ENCODE measurements around the gene NPSR1. TPM values are rescaled to one million over a fixed set of nuclear protein-coding genes. Genes with fewer than 3 reads are reported as not detected.
"Not testable (repeated sequence)": the region's sequence is repeated elsewhere in the genome, so short reads cannot be mapped to it uniquely, and the experiment has no call there.

The NPSR1 gene
- total and polyA plus RNA-seq, 8 donors: not detected

DNA sequence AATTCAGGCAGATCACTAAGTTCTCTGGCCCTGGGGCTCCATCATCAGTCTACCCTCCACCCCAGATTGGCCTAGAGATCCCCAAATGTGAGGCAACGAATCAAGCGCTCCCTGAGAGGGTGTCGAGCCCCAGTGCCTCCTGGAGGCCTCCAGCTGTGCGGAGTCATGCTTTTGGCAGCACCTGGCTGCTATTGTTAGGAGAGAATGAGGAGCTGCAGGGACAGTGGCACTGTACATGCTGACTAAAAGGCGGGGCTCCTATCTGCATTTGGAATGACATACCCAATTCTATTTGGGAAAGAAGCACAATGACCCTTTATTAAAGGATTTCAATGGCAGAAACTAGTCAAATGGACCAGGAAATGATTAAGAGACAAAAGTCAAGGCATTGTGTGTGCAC, 217.5 kb downstream of the NPSR1 start:
- H3K27ac ChIP-seq: no peak overlapping the region
- intact Hi-C loops (cut with DNase I; ENCODE audit: low total_unique reads): no loop called here
- peaks cover 0 to 13% (median 4%) of the 10 kb centered on the region in 4 donors for H3K9me3 ChIP-seq
- 75 to 87% (median 82%) methylated on average over 5 of the region's 5 CpGs for WGBS, 5 donors
- no peaks in the 10 kb centered on the region for H3K27me3 ChIP-seq
- no peak for DNase-seq
- H3K36me3 ChIP-seq: no peaks in the 10 kb centered on the region
- TF ChIP-seq, protein P1, sequence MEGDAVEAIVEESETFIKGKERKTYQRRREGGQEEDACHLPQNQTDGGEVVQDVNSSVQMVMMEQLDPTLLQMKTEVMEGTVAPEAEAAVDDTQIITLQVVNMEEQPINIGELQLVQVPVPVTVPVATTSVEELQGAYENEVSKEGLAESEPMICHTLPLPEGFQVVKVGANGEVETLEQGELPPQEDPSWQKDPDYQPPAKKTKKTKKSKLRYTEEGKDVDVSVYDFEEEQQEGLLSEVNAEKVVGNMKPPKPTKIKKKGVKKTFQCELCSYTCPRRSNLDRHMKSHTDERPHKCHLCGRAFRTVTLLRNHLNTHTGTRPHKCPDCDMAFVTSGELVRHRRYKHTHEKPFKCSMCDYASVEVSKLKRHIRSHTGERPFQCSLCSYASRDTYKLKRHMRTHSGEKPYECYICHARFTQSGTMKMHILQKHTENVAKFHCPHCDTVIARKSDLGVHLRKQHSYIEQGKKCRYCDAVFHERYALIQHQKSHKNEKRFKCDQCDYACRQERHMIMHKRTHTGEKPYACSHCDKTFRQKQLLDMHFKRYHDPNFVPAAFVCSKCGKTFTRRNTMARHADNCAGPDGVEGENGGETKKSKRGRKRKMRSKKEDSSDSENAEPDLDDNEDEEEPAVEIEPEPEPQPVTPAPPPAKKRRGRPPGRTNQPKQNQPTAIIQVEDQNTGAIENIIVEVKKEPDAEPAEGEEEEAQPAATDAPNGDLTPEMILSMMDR (IDR thresholded peaks at IDR 0.05): no peak
- TF ChIP-seq POLR2A (IDR thresholded peaks at IDR 0.05): no peak
- TF ChIP-seq POLR2AphosphoS5 (IDR thresholded peaks at IDR 0.05): no peak
- no peak for TF ChIP-seq EP300 (IDR thresholded peaks at IDR 0.05)
- no peaks in the 10 kb centered on the region for H3K4me1 ChIP-seq
- no peak overlapping the region for H3K4me3 ChIP-seq

DNA sequence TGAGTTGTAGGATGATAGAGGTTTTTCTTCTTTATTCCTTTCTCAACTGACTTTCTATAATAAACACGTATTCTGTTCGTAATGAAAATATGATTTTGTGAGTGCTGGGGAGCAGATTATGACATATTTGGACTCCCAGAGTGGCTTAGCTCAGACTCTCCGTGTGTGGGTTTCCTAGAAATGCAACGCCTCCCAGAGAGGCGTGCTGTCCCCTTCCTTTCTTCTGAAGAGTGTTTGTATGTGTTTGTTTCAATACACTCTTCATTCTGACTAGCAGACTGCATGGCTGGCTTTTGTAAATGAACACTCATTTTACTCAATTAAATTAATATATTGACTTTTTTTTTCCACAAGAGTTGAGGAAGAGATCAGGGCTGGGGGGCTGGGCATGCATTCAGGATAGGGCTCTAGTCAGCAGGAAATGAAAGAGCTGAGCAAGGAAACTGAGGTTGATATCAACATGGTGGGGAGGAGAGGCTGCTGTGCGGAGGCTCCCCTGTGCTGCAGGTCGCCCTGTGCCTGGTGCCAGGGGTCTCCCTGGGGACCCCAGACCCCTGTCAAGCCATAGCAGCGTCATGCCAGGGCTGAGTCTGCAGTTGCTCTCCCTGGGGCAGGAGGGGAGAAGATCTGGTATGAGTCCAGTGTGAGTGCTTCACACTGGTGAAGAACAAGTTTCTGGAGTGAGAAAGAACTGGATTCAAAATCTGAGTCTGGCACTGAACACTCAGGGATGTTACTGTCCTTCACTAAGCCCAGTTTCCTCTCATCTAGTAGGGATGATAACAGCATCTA, 221.1 kb downstream of the NPSR1 start:
- 58 to 76% (median 66%) methylated on average over 8 of the region's 8 CpGs for WGBS, 5 donors
- H3K4me3 ChIP-seq; H3K4me1 ChIP-seq; intact Hi-C loops (cut with DNase I; ENCODE audit: low total_unique reads); DNase-seq; H3K27ac ChIP-seq; H3K27me3 ChIP-seq; H3K36me3 ChIP-seq: not testable (repeated sequence)
- H3K9me3 ChIP-seq: peaks cover 0 to 20% (median 16%) of the 10 kb centered on the region in 4 donors

DNA sequence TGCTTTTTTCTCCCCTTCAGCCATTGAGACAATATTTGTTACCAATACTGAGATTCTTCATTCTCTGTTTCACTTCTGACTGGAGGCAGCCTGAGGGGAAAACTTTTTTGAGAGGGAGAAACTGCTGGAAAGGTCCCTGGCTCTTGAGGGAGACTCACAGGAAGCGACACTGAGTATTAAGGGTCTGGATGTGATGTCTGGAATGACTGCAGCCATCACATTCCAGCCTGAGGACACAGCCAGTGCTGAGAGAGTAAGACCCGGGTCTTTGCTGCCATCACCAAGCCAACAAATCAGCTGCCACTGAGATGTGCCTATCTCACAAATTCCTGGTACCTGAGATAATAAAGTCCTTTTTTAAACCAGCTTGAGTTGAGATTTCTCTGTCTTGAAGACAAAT, 221.9 kb downstream of the NPSR1 start:
- Histone ChIP-seq H3K4me3 (no peak overlapping the region), H3K27ac (no peak overlapping the region), H3K27me3 (no peaks in the 10 kb centered on the region), H3K9me3 (peaks cover 0 to 24% (median 20%) of the 10 kb centered on the region in 4 donors), H3K4me1 (no peaks in the 10 kb centered on the region), H3K36me3 (no peaks in the 10 kb centered on the region)
- intact Hi-C loops (cut with DNase I; ENCODE audit: low total_unique reads): no loop called here
- DNase-seq: no peak
- 63 to 82% (median 71%) methylated on average over 2 of the region's 2 CpGs for WGBS, 5 donors
- TF ChIP-seq EP300 (IDR thresholded peaks at IDR 0.05) (no peak), POLR2AphosphoS5 (IDR thresholded peaks at IDR 0.05) (no peak), POLR2A (IDR thresholded peaks at IDR 0.05) (no peak)
- TF ChIP-seq, protein P1 (IDR thresholded peaks at IDR 0.05): no peak

DNA sequence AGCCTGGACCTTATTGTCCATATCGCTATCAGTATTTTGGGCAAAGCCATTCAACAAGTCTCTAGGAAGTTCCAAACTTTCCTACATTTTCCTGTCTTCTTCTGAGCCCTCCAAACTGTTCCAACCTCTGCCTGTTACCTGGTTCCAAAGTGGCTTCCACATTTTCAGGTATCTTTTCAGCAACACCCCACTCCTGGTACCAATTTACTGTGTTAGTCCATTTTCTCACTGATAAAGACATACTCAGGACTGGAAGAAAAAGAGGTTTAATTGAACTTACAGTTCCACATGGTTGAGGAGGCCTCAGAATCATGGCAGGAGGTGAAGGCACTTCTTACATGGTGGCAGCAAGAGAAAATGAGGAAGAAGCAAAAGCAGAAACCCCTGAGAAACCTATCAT, 225.8 kb downstream of the NPSR1 start:
- peaks cover 0 to 27% (median 21%) of the 10 kb centered on the region in 4 donors for H3K9me3 ChIP-seq
- intact Hi-C loops (cut with DNase I; ENCODE audit: low total_unique reads); H3K4me3 ChIP-seq; H3K27ac ChIP-seq; DNase-seq; H3K36me3 ChIP-seq; H3K4me1 ChIP-seq; H3K27me3 ChIP-seq: not testable (repeated sequence)
- 84 to 100% (median 93%) methylated on average over 1 of the region's 1 CpG for WGBS, 5 donors

DNA sequence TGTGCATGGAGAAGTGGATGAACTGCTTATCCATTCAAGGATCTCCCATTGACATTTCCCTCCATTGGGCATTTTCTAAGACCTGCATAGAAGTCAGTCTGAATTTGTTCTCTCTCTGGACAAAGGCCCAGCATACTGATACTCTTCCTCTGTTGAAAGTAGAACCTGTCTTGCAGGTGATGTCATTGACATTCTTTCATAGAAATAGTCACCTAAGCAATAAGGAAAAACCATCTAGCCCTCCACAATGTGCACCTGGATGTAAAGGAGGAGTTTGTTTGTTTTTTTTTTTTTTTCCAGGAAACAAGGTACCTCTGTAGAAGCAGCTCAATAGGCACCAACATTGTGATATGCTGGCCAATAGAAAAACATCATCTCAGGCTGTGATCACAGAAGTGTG, 228.8 kb downstream of the NPSR1 start:
- no peak for DNase-seq
- H3K4me3 ChIP-seq: no peak overlapping the region
- no peak overlapping the region for H3K27ac ChIP-seq
- intact Hi-C loops (cut with DNase I; ENCODE audit: low total_unique reads): no loop called here
- TF ChIP-seq POLR2A (IDR thresholded peaks at IDR 0.05): no peak
- no peak for TF ChIP-seq EP300 (IDR thresholded peaks at IDR 0.05)
- TF ChIP-seq, protein P1 (IDR thresholded peaks at IDR 0.05): no peak
- no peak for TF ChIP-seq POLR2AphosphoS5 (IDR thresholded peaks at IDR 0.05)
- peaks cover 0 to 27% (median 21%) of the 10 kb centered on the region in 4 donors for H3K9me3 ChIP-seq
- H3K27me3 ChIP-seq: no peaks in the 10 kb centered on the region
- no peaks in the 10 kb centered on the region for H3K36me3 ChIP-seq
- no peaks in the 10 kb centered on the region for H3K4me1 ChIP-seq
